A549 treated with CpdA at 1 μM for 4 hours (cell line): ENCODE data around the gene UACA. TPM values are rescaled to one million over a fixed set of nuclear protein-coding genes. Genes with fewer than 3 reads are reported as not detected.

ENCODE experiments used
- total RNA-seq: library from RNA; stranded (reverse); fragments of 200-300 nt; extraction: Qiagen RNA extraction; gene quantifications from 5 replicates; pipeline ENCODE4 v1.2.3, GENCODE V29; 2022; ENCODE audit warnings: low read depth

The UACA gene, protein sequence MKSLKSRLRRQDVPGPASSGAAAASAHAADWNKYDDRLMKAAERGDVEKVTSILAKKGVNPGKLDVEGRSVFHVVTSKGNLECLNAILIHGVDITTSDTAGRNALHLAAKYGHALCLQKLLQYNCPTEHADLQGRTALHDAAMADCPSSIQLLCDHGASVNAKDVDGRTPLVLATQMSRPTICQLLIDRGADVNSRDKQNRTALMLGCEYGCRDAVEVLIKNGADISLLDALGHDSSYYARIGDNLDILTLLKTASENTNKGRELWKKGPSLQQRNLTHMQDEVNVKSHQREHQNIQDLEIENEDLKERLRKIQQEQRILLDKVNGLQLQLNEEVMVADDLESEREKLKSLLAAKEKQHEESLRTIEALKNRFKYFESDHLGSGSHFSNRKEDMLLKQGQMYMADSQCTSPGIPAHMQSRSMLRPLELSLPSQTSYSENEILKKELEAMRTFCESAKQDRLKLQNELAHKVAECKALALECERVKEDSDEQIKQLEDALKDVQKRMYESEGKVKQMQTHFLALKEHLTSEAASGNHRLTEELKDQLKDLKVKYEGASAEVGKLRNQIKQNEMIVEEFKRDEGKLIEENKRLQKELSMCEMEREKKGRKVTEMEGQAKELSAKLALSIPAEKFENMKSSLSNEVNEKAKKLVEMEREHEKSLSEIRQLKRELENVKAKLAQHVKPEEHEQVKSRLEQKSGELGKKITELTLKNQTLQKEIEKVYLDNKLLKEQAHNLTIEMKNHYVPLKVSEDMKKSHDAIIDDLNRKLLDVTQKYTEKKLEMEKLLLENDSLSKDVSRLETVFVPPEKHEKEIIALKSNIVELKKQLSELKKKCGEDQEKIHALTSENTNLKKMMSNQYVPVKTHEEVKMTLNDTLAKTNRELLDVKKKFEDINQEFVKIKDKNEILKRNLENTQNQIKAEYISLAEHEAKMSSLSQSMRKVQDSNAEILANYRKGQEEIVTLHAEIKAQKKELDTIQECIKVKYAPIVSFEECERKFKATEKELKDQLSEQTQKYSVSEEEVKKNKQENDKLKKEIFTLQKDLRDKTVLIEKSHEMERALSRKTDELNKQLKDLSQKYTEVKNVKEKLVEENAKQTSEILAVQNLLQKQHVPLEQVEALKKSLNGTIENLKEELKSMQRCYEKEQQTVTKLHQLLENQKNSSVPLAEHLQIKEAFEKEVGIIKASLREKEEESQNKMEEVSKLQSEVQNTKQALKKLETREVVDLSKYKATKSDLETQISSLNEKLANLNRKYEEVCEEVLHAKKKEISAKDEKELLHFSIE (N-terminal part only)
- 45.3 to 64.9 TPM (median 50.9 TPM) in 5 replicates for total RNA-seq

DNA sequence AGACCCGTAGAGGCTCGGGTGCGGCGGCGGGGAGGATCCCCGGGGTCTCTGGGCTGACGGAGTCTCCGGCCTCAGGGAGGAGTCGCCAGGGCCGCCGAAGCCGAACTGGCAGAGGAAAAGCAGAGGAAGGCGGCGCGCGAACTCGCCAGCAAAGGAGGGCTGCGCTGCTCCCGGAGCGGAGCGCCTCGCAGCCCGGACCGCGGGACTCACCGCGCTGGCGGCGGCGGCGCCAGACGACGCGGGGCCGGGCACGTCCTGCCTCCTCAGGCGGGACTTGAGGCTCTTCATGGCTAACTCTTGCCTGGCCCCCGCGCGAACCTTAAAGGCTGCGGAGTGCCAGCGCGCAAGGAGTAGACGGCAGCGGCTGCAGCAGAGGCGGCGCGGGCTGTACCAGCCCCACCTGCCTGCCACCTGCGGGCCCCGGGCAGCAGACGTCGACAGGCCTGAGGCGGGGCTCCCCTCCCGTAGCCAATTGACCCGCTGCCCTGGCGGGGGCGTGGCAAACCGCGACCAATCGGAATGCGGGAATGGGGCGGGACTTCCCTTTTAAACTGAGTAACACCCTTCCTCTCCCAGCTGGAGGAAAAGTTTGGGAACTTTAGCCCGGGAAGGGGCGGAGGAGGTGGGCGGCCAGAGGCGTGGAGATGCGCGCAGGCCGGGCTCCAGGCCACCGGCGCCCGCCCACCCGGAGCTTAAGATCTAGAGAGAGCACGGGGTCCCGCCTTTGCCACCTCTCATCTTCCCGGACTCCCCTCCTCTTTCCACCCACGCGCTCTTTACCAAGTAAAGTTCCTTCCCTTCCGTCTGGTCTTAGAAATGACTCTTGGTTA is at the start of gene UACA:
TSS of gene UACA (minus strand) at position 439 of the 830 bp plus-strand sequence. CDS start at position 288, 151 bp downstream.

Other genes with a start within 250 kb of the UACA start
- gene LARP6, start 90.6 kb upstream of the UACA start, total RNA-seq = 56.7 to 84.5 TPM (median 78.1 TPM) in 5 replicates
- 5.0 to 7.1 TPM (median 5.9 TPM) in 5 replicates for gene THAP10, start 128.9 kb upstream of the UACA start, total RNA-seq
- gene LRRC49, start 129.3 kb upstream of the UACA start, total RNA-seq = 4.1 to 5.5 TPM (median 5.3 TPM) in 5 replicates